ENCODE data around the gene FAM20A. TPM values are rescaled to one million over a fixed set of nuclear protein-coding genes. Genes with fewer than 3 reads are reported as not detected.

The FAM20A gene
- total and polyA plus RNA-seq, 2 of the 8 experiments (the other 6 are each of a cell fraction or from before 2014, with no cell fraction given) = 3.6 to 11.9 TPM

DNA sequence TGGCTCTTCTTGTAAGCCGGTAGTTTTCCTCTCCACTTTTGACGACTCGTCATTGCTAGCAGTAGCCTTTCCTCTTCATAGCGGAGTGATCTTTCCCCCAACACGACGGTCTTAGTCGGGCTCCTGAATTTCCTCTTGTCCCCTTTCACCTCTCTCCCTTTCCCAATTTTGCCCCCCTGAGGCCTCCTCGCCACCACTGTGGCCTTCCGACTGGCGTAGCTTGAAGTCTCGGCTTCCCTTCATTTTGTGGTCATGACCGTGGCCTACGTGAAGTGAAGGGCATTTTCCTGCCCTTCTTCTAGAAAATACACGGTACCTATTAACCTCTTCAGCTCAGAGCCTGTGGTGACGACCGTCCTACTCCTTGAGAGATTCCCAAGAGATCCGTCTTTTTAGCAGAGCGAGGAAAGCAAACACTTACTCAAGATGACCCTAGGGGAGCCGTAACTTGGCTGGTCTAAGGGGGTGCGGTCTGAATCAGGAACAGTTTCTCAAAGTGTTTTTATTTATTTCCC, 88.2 kb downstream of the FAM20A start (continued):
- TF ChIP-seq CHD7 (IDR thresholded peaks at IDR 0.05; ENCODE audit: insufficient replicate concordance, low read length) = peak; percentile 82
- peak; percentile 40; the same call in 1 of the 2 replicates for TF ChIP-seq TBP (IDR thresholded peaks at IDR 0.05; ENCODE audit: low read depth, low read length)
- 0 out of 2 replicates have a peak, but pooled peaks have one; percentile 59 for TF ChIP-seq RBBP5 (IDR thresholded peaks at IDR 0.05; ENCODE audit: borderline replicate concordance, low read depth, low read length)
